HepG2 (cell line): Measurements from ENCODE around the gene CHD9NB. TPM values are rescaled to one million over a fixed set of nuclear protein-coding genes. Genes with fewer than 3 reads are reported as not detected.

Source experiments
- ATF7 ChIP-seq, 2 experiments: fragments of 450-650 bp in 1 of 2; sonication (generic) in 1 of 2; formaldehyde crosslinking in 1 of 2; IDR thresholded peaks; 2 replicates each; pipeline versions ENCODE4 v1.4.0 to v1.6.1; 2016 to 2020; ENCODE audit warnings: antibody characterized with exemption in 1 of 2, mild to moderate bottlenecking in 1 of 2, missing genetic modification reagents in 1 of 2
- HHEX ChIP-seq: IDR thresholded peaks from 2 replicates; pipeline ENCODE4 v1.6.1; 2016; ENCODE audit warnings: control low read depth
- IRF1 ChIP-seq: sonication (generic); formaldehyde crosslinking; IDR thresholded peaks from 2 replicates; pipeline ENCODE4 v1.4.0; 2020; ENCODE audit warnings: low read depth, mild to moderate bottlenecking, missing genetic modification reagents
- RELA ChIP-seq: sonication (generic); formaldehyde crosslinking; IDR thresholded peaks from 2 replicates; pipeline ENCODE4 v1.4.0; 2020; ENCODE audit warnings: missing genetic modification reagents
- SAFB2 ChIP-seq: sonication (generic); formaldehyde crosslinking; IDR thresholded peaks from 2 replicates; pipeline ENCODE4 v1.5.1; 2020; ENCODE audit warnings: missing genetic modification reagents, low read depth, mild to moderate bottlenecking, borderline replicate concordance
- SMAD1 ChIP-seq: sonication (generic); formaldehyde crosslinking; IDR thresholded peaks from 2 replicates; pipeline ENCODE4 v1.4.0; 2020; ENCODE audit warnings: missing genetic modification reagents, low read depth, mild to moderate bottlenecking, borderline replicate concordance
- STAT6 ChIP-seq: sonication (generic); formaldehyde crosslinking; IDR thresholded peaks from 2 replicates; pipeline ENCODE4 v1.4.0; 2020; ENCODE audit warnings: missing genetic modification reagents, mild to moderate bottlenecking, borderline replicate concordance
- THAP9 ChIP-seq: sonication (generic); formaldehyde crosslinking; IDR thresholded peaks from 2 replicates; pipeline ENCODE4; 2020; ENCODE audit warnings: missing genetic modification reagents, mild to moderate bottlenecking, borderline replicate concordance
- THRA ChIP-seq: sonication (generic); formaldehyde crosslinking; IDR thresholded peaks from 2 replicates; pipeline ENCODE4 v1.4.0; 2020; ENCODE audit warnings: missing genetic modification reagents, borderline replicate concordance
- TRIM24 ChIP-seq: sonication (generic); formaldehyde crosslinking; IDR thresholded peaks from 2 replicates; pipeline ENCODE4 v1.8.0; 2022; ENCODE audit warnings: mild to moderate bottlenecking, missing genetic modification reagents
- ZNF10 ChIP-seq: sonication (generic); formaldehyde crosslinking; IDR thresholded peaks from 2 replicates; pipeline ENCODE4 v1.4.0; 2020; ENCODE audit warnings: mild to moderate bottlenecking, low read depth, missing genetic modification reagents, borderline replicate concordance
- ZNF292 ChIP-seq: sonication (generic); formaldehyde crosslinking; IDR thresholded peaks from 2 replicates; pipeline ENCODE4 v1.8.1; 2022; ENCODE audit warnings: mild to moderate bottlenecking, low read depth, missing genetic modification reagents, borderline replicate concordance
- ZNF430 ChIP-seq: sonication (generic); formaldehyde crosslinking; IDR thresholded peaks from 2 replicates; pipeline ENCODE4 v1.9.0; 2021; ENCODE audit warnings: mild to moderate bottlenecking, missing genetic modification reagents
- ZNF577 ChIP-seq: sonication (generic); formaldehyde crosslinking; IDR thresholded peaks from 2 replicates; pipeline ENCODE4 v1.4.0; 2020; ENCODE audit warnings: mild to moderate bottlenecking, low read depth, missing genetic modification reagents, borderline replicate concordance
- ZNF75D ChIP-seq: sonication (generic); formaldehyde crosslinking; IDR thresholded peaks from 2 replicates; pipeline ENCODE4 v1.8.1; 2023; ENCODE audit warnings: missing genetic modification reagents, mild to moderate bottlenecking, borderline replicate concordance
- ZNF773 ChIP-seq: sonication (generic); formaldehyde crosslinking; IDR thresholded peaks from 2 replicates; pipeline ENCODE4 v1.4.0; 2020; ENCODE audit warnings: missing genetic modification reagents, borderline replicate concordance
- ZNF776 ChIP-seq: sonication (generic); formaldehyde crosslinking; IDR thresholded peaks from 2 replicates; pipeline ENCODE4 v1.4.0; 2020; ENCODE audit warnings: mild to moderate bottlenecking, missing genetic modification reagents
- ZSCAN25 ChIP-seq: sonication (generic); formaldehyde crosslinking; IDR thresholded peaks from 2 replicates; pipeline ENCODE4 v1.8.0; 2022; ENCODE audit warnings: mild to moderate bottlenecking, missing genetic modification reagents
- polyA plus RNA-seq, 8 experiments: library from polyadenylated mRNA; depleted of rRNA in 3 of 8; stranded (reverse) in 7 of 8; unstranded in 1 of 8; fragments of >200 nt; fragmentation: Illumina TruSeq in 4 of 8; extraction: Trizol in 4 of 8; gene quantifications; 2 replicates each; pipeline versions ENCODE4 v1.2.1 to v1.2.3, GENCODE V29; 2011 to 2016; ENCODE audit warnings: low read depth in 4 of 8, missing spikeins in 1 of 8, mixed read lengths in 1 of 8; ENCODE audit not compliant: insufficient read depth in 1 of 8
- total RNA-seq, 5 experiments: library from RNA; depleted of rRNA; stranded (reverse); fragments of >200 nt; fragmentation: Illumina TruSeq; extraction: Trizol; gene quantifications; 2 replicates each; pipeline ENCODE4 v1.2.3, GENCODE V29; 2016; ENCODE audit warnings: low read depth in 1 of 5

CHD9NB gene
- total and polyA plus RNA-seq, 2 of the 13 experiments (the other 11 are each of a cell fraction or from before 2014, with no cell fraction given): 0.17 to 0.18 TPM

GRCh38 chr16:53054670-53055485 lies 2.2 kb upstream of the CHD9NB start, which contains the start of gene CHD9 (continued):
- TF ChIP-seq THRA (peak; percentile 83), SMAD1 (peak; percentile 59; the same call in 1 of the 2 replicates), ZNF292 (CRISPR knock-in tag) (peak; percentile 98), ZNF773 (peak; percentile 64; the same call in 1 of the 2 replicates), ZNF75D (CRISPR knock-in tag) (peak; percentile 55; the same call in 1 of the 2 replicates), ATF7 (IDR thresholded peaks at IDR 0.05) (no peak), ATF7 (CRISPR knock-in tag; IDR thresholded peaks at IDR 0.05) (peak; percentile 19; the same call in 1 of the 2 replicates), IRF1 (no peak), ZSCAN25 (CRISPR knock-in tag) (peak; percentile 80; the same call in 1 of the 2 replicates), RELA (0 out of 2 replicates have a peak, but pooled peaks have one; percentile 90), TRIM24 (CRISPR knock-in tag) (no peak), ZNF776 (CRISPR knock-in tag) (peak; percentile 99), SAFB2 (peak; percentile 51; the same call in 1 of the 2 replicates), STAT6 (peak; percentile 86), ZNF430 (CRISPR knock-in tag) (peak; percentile 96), HHEX (no peak), ZNF577 (CRISPR knock-in tag) (no peak), THAP9 (CRISPR knock-in tag) (peak; percentile 78), ZNF10 (CRISPR knock-in tag) (0 out of 2 replicates have a peak, but pooled peaks have one; percentile 56)
